Uterus (tissue), 2 donors: ENCODE measurements around the gene ATP8A2.

Experiments
- POLR2A ChIP-seq, 2 donors: fragments of 450-650 bp; IDR thresholded peaks; one replicate each; pipeline ENCODE4 v1.6.1; 2016; ENCODE audit warnings: antibody characterized with exemption in 2 of 2, mild to moderate bottlenecking in 1 of 2, moderate library complexity in 1 of 2
- TF ChIP-seq, protein P1 (sequence below), 4 experiments: fragments of 200-600 bp in 2 of 4; fragments of 450-650 bp in 2 of 4; sonication (generic) in 2 of 4; IDR thresholded peaks; one replicate each; pipeline ENCODE4 v1.5.1; 2016 to 2019; ENCODE audit warnings: antibody characterized with exemption in 4 of 4, mild to moderate bottlenecking in 2 of 4, moderate library complexity in 1 of 4

DNA sequence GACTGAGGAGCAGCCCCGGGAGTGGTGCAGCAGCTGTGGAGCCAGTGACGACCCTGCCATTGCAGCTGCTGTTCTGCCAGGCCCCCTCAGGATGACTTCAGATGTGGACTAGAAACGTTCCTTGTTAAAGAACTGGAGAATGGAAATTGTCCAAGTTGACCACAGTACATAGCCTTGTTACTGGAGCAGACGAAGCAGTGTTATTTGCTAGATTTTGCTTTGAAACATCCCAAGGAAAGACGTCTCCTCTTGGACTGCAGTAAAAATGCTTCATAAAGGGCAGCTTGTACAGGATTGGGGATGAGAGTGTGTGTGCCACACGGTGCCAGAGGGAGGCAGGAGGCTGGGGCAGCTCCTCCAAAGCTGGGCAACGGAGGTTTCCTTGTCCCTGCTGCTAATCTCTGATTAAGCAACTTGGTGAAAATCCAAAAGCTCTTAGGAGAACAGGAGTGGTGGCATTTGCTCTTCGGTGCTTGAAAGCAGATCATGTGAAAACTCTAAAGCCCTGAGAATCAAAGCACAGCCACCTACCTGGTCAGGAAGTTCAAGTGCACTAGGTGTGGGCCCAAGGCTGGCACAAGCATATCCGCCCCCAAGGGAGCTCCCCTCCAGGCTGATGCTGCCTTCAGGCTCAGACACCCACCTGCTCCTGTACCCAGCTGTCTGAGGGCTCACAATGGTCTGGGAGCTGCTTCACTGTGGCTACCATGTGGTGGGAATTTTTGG, 645.6 kb downstream of the ATP8A2 start:
- TF ChIP-seq, protein P1, sequence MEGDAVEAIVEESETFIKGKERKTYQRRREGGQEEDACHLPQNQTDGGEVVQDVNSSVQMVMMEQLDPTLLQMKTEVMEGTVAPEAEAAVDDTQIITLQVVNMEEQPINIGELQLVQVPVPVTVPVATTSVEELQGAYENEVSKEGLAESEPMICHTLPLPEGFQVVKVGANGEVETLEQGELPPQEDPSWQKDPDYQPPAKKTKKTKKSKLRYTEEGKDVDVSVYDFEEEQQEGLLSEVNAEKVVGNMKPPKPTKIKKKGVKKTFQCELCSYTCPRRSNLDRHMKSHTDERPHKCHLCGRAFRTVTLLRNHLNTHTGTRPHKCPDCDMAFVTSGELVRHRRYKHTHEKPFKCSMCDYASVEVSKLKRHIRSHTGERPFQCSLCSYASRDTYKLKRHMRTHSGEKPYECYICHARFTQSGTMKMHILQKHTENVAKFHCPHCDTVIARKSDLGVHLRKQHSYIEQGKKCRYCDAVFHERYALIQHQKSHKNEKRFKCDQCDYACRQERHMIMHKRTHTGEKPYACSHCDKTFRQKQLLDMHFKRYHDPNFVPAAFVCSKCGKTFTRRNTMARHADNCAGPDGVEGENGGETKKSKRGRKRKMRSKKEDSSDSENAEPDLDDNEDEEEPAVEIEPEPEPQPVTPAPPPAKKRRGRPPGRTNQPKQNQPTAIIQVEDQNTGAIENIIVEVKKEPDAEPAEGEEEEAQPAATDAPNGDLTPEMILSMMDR (IDR thresholded peaks at IDR 0.05) = no peak
- TF ChIP-seq POLR2A (IDR thresholded peaks at IDR 0.05) = no peak
